ENCODE results near the gene OGDH.
A peak's percentile ranks its signal among the peaks of the same experiment; 100 is the strongest.

Gene OGDH

GRCh38 chr7:44621750-44622103 lies 15.3 kb downstream of the OGDH start:
- DNase-seq = no peak

DNA sequence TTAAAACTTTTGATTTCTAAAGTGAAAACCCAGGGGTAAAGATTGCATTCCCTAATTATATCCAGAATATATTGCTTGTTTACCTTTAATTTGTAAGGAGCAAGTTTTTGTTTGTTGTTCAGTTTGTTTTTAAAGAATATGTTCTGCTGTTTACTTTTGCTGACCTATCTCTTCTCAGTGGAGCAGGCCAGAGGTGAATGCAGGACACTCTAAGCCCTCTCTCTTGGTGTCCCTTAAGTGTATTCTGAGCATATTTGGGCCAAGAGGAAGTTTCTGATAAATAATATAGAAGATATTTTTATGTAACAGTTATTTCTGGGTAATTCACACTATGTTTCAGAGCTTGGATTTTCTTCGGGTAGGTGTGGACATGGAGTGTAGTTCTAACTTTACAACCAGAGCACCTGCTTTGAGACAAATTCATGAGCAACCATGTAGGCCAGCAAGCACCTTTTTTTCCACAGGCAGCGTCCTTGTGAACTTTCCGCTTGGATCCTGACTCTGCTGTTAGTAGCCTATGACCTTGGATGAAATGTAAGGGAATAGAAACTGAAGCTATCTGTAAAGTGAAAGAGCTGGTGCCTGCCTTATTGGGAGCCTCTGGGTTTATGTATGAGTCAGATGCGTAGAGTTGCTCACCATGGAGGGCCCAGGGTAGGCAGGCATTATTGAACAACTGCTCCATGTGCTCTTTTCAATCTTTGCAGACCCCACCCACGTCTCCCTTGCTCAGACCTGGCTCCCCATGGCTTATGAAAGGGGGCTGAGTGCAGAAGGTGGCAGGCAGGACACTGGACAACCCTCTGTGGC lies 16.1 kb downstream of the OGDH start:
- DNase-seq = no peak

- no peak for DNase-seq
Observed at GRCh38 chr7:44624318-44624717, 17.9 kb downstream of the OGDH start.

DNA sequence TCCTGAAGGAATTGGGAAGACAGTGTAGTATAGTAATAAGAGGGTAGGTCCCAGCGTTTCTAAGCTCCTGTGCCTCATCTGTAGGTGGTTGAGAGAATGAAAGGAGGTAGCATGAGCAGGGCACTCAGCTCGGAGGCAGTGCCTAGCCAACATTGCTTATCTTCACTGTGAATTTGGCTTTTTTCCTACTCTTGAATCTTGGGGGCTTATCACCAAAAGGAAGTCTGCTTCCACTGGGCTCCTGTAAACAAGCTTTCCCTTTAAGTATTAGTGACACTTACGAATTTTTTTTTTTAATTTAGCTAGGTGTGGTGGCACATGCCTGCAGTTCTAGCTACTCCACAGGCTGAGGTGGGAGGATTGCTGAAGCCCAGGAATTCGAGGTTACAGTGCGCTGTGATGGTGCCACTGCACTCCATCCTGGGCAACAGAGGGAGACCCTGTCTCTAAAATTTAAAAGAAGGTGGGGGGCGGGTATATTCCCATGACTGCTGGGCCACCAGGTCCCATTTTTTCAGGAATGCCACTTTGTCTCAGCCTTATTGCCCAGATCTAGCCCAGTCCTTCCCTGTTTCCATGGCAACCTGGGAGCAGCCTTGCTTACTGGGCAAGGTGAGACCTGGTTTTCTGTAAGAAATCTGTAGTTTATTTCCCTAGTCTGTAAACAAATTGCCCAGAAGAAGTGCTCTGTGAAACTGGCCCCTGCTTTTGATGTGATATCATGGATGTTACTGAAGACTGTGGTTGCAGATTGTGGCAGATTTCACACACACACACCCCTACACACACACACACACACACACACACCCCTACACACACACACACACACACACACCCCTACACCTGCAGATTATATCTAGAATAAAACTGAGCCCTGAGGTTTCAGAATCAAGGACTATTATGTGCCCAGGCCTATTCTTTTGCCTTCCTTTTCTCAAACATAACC lies 19.4 kb downstream of the OGDH start:
- no peak for DNase-seq

DNA sequence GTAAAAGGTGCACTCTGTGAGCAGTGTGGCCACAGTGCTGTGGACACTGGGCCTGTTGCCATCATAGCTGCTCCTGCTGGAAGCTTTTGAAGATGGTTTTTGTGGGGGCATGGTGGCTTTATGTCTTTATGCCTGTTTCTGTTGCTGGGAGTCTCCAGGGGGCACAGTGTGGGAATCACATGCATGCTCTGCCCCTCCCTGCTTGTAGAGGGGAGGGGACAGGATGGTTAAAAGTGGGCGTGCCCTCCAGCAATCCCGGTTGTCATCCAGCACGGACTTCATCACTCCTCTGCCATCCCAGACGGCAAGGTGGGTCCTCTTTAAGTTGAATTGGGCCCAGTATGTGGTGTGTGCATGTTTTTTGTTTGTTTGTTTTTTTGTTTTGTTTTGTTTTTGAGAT lies 20.2 kb downstream of the OGDH start:
- no peak for DNase-seq

DNA sequence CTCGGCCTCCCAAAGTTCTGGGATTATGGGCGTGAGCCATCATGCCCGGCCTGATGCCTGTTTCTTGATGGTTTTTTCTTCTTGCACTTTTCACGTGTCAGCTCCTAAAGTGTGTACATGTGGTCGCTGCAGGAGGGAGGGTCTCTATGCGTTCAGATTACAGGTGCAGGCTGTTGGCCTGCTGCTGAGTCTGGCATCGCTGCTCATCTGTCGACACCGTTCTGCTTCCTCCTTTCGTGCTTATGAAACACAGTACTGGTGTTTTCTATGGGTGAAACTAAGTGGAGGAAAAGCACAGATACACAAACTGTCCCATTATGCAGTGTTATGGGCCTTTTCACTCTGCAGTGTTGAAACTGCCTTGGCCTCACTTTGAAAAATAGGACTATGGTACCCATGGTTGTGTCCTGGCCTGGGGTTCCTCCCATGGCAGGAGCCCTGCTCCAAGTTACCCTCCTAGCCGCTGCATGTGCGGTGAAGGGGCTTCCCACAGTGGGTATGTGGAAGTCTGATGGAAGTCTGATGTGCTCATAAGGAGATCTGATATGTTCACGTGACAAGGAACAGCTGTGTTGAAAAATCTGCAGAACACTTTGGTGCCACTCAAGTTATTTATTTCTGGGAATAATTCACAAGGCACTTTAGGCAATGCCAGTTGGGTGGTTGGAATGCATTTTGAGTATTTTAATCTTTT lies 23.5 kb downstream of the OGDH start:
- no peak for DNase-seq

GRCh38 chr7:44630792-44631457 lies 24.5 kb downstream of the OGDH start:
- no peak for DNase-seq

GRCh38 chr7:44631458-44632115 lies 25.2 kb downstream of the OGDH start:
- DNase-seq = no peak

- DNase-seq = no peak
Observed at GRCh38 chr7:44632196-44632595, 25.8 kb downstream of the OGDH start.

DNA sequence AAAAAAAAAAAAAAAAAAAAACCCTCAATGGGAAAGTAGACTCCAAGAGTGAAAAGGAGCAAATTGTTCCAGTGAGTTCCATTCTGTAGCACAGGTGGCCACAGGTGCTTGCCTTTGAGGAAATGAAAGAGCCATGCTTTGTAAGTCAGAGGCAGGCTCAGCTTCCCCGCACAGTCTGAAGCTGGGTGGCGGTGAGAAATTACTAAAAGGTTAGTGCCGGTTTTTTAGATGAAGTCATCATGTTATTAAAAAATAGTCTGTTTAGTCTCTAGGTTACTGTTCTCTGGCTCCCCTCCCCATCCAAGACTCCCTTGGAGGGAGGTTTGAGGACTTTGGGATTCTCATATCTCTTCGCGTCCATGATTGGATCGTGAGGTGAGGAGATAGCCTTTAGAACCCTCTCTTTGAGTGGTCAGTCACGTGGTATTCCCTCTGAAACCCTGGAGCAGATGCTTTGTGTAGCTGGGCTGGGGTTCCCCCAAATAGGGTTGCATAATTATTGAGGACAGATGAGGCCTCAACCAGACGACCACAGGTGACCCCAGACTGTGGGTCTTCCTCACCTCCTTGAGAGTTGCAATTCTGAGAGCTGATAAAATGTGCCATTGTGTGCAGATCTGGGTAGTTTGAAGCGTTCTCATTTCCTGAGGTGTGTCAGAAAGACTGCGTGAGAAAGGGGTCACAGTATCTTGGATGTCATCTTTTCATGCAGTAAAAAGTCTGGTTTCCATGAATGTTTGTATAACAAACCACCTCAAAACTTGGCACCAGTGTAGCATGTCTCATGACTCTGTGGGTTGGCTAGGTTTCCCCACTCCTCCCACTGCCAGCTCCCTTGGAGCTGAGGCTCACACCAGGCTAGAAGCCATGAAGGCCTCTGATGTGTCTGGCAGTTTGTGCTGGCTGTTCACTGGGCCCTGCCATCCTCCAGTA lies 27.1 kb downstream of the OGDH start:
- DNase-seq = peak; percentile 55

GRCh38 chr7:44634187-44634838 lies 27.9 kb downstream of the OGDH start:
- no peak for DNase-seq

- no peak for DNase-seq
Observed at GRCh38 chr7:44634839-44635591, 28.6 kb downstream of the OGDH start.

- DNase-seq = no peak
Observed at GRCh38 chr7:44636041-44636584, 29.7 kb downstream of the OGDH start.

DNA sequence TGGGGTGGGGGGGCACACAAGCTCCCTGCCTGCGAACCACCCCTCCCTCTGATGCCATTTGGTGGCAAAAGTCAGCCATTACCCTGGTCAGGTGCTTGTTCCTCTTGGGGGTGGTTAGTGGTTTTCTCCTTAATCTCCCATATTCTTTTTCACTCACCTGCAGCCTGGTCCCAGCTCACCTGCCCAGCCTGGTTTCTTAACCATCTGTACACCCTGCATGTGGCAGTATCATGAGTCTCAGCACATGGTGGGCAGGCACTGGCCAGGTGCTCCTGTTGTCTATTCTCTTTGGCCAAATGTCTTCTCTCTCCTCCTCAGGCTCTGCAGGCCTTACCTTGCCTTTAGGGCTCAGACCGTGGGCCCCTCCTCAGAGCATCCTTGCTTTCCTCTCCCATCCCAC lies 30.5 kb downstream of the OGDH start:
- DNase-seq = no peak

GRCh38 chr7:44637788-44638594 lies 31.6 kb downstream of the OGDH start:
- no peak for DNase-seq

DNA sequence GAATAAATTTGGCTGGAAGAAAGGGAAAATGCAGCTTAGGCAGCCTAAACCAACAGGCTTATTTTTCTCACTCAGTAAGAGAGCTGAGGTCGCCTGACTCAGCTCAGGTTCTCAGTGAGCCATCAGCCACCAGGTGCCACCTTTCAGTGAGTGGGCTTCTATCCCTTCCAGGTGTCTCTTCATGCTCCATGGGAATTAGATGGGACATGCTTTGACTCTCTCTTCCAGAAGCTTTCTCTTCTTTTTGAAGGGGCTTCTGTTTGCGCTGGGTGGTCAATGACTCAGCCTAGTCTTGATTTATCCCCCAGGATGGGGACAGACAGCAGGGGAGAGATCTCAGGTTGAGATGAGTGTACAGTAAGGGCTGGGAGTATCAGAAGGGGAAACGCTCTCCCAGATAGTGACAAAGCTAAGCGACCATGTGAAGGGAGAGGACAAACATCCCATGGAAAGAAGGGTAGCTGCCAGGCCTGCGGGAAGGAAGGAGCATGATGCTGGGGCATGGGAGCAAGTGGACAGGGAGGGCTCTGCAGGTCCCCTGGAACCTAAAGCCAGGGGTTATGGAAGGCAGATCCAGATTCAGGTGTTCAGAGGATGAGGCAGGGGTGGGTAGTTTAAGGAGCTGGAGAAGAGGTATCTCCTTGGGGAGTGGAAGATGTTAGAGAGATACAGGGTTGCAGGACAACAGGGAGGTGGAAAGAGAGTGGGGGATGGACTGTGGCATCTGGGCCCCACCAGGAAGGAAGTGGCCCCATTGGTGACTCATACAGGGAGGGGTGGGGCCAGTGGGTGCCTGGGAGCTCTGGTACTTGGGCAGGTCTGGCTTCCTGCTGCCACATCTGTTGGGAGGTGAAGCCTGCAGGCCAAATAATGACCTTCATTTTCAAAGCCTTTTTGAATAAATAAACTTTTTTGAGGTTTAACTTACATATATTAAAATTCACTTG lies 32.5 kb downstream of the OGDH start:
- no peak for DNase-seq

GRCh38 chr7:44639671-44640321 lies 33.4 kb downstream of the OGDH start:
- no peak for DNase-seq
